GM12878 (cell line): ENCODE results near the gene JMJD7. TPM values are rescaled to one million over a fixed set of nuclear protein-coding genes. Genes with fewer than 3 reads are reported as not detected.

ENCODE experiments used
- ATAC-seq: fragments of 200-7000 bp; cut with Tn5 transposase; 3 replicates; pipeline ENCODE4 v1.9.1; 2020; ENCODE audit warnings: mild to moderate bottlenecking, moderate library complexity
- BruUV-seq: library from RNA; stranded (reverse); fragments of 400-500 nt; replicated peaks from 2 replicates; lab custom pipeline; 2021; lab: Mats Ljungman, UMichigan
- CTCF ChIA-PET: fragments of 300-600 bp; sonication (Branson Sonifier 250); formaldehyde crosslinking; extraction: SDS; loops from one replicate; lab custom pipeline; 2021; ENCODE audit warnings: inconsistent platforms; lab: Yijun Ruan, JAX
- POLR2A ChIA-PET: fragments of 350-600 bp; formaldehyde crosslinking; extraction: SDS; loops from one replicate; lab custom pipeline; 2021; ENCODE audit warnings: inconsistent platforms; lab: Charles Lee
- RAD21 ChIA-PET: fragments of 300-600 bp; sonication (Branson Sonifier 250); formaldehyde crosslinking; loops from one replicate; lab custom pipeline; 2023; ENCODE audit warnings: antibody characterized with exemption; ENCODE audit not compliant: unreplicated experiment; lab: Charles Lee
- SMC1A ChIA-PET: fragments of 300-600 bp; sonication (Branson Sonifier 250); formaldehyde crosslinking; loops from one replicate; lab custom pipeline; 2023; ENCODE audit not compliant: unreplicated experiment, uncharacterized antibody; lab: Charles Lee
- DNase-seq: peaks from one replicate; pipeline ENCODE4 v3.0.0-alpha.2; 2011; ENCODE audit warnings: low read depth, low spot score
- FAIRE-seq: peaks from 3 replicates; lab custom pipeline; 2011; peaks lifted over from hg19 to GRCh38; lab: Jason Lieb, UNC
- H2AFZ ChIP-seq: 2 replicates; pipeline ENCODE4 v1.6.0; 2011; ENCODE audit warnings: low read depth, low read length, control low read depth; ENCODE audit not compliant: control insufficient read depth
- H3K27ac ChIP-seq: 2 replicates; pipeline ENCODE4 v1.5.1; 2011; ENCODE audit warnings: control low read depth; ENCODE audit not compliant: control insufficient read depth, insufficient read depth
- H3K27me3 ChIP-seq, 2 experiments: replicated peaks in 1 of 2; 2 replicates each; pipeline versions ENCODE4 v1.6.0 to v1.6.1; 2011; ENCODE audit warnings: low read length in 1 of 2; ENCODE audit not compliant: control insufficient read depth in 2 of 2, insufficient read depth in 2 of 2
- H3K36me3 ChIP-seq, 2 experiments: 2 replicates each; pipeline ENCODE4 v1.5.1; 2011; ENCODE audit warnings: low read length in 1 of 2; ENCODE audit not compliant: control insufficient read depth in 2 of 2, insufficient read depth in 2 of 2
- H3K4me1 ChIP-seq: 2 replicates; pipeline ENCODE4 v1.6.1; 2011; ENCODE audit warnings: mild to moderate bottlenecking, low read length, moderate library complexity, mixed read lengths; ENCODE audit not compliant: control insufficient read depth, insufficient read depth
- H3K4me2 ChIP-seq: 2 replicates; pipeline ENCODE4 v1.6.0; 2011; ENCODE audit warnings: control low read depth; ENCODE audit not compliant: control insufficient read depth, insufficient read depth
- H3K4me3 ChIP-seq: fragments of 200-600 bp; sonication (generic); 2 replicates; pipeline ENCODE4 v1.5.1; 2016
- H3K79me2 ChIP-seq: 2 replicates; pipeline ENCODE4 v1.6.0; 2011; ENCODE audit warnings: low read length; ENCODE audit not compliant: control insufficient read depth, insufficient read depth
- H3K9ac ChIP-seq: 2 replicates; pipeline ENCODE4 v1.8.0; 2011; ENCODE audit warnings: low read length, control low read depth, mixed read lengths; ENCODE audit not compliant: control insufficient read depth, insufficient read depth
- H3K9me3 ChIP-seq: replicated peaks from 3 replicates; pipeline ENCODE4 v1.5.1; 2011; ENCODE audit warnings: mild to moderate bottlenecking, low read length; ENCODE audit not compliant: control insufficient read depth, insufficient read depth
- H4K20me1 ChIP-seq: 2 replicates; pipeline ENCODE4 v1.6.0; 2011; ENCODE audit not compliant: control insufficient read depth, insufficient read depth
- CHD1 ChIP-seq: IDR thresholded peaks from 2 replicates; pipeline ENCODE4 v1.6.1; 2012; ENCODE audit warnings: low read depth, low read length, improper control_type of control experiment
- MEF2B ChIP-seq: fragments of 450-650 bp; IDR thresholded peaks from 2 replicates; pipeline ENCODE4 v1.6.1; 2018; ENCODE audit warnings: mild to moderate bottlenecking, moderate library complexity; ENCODE audit not compliant: partially characterized antibody, poor library complexity, severe bottlenecking
- POLR2A ChIP-seq: IDR thresholded peaks from 2 replicates; pipeline ENCODE4 v1.6.1; 2011; ENCODE audit warnings: low read depth, mild to moderate bottlenecking, low read length
- RB1 ChIP-seq: fragments of 450-650 bp; formaldehyde crosslinking; IDR thresholded peaks from 2 replicates; pipeline ENCODE4 v1.6.1; 2017; ENCODE audit warnings: mild to moderate bottlenecking, borderline replicate concordance
- SMC3 ChIP-seq: IDR thresholded peaks from 2 replicates; pipeline ENCODE4 v1.6.1; 2011; ENCODE audit warnings: low read length, improper control_type of control experiment, borderline replicate concordance
- WGBS: methylation state at CpG from one replicate; pipeline ENCODE4 v1.1.6; 2016; ENCODE audit warnings: low lambda C conversion rate; ENCODE audit not compliant: insufficient replicate concordance, insufficient coverage; ENCODE audit errors: missing lambda C conversion rate; 5-methylcytosine and 5-hydroxymethylcytosine counted together
- in situ Hi-C: fragments of 300-500 bp; cut with MboI; formaldehyde crosslinking; loops from 9 replicates; pipeline ENCODE4 v1.14.3; 2018; ENCODE audit warnings: mixed read lengths
- intact Hi-C: fragments of 100-400 bp; cut with micrococcal nuclease; formaldehyde crosslinking; loops from one replicate; pipeline ENCODE4 v1.14.2; 2022; ENCODE audit not compliant: unreplicated experiment
- polyA plus RNA-seq, 11 experiments: library from polyadenylated mRNA; depleted of rRNA in 4 of 11; unstranded in 6 of 11; stranded (reverse) in 5 of 11; fragments of >200 nt; fragmentation: Nextera tagmentation in 4 of 11; fragmentation: Illumina TruSeq in 1 of 11; extraction: Ambion mirVana in 4 of 11; extraction: Trizol in 1 of 11; gene quantifications; 1 replicate in 1 of 11; 2 replicates in 10 of 11; pipeline versions ENCODE4 v1.2.1 to v1.2.3, GENCODE V29; 2011 to 2016; ENCODE audit warnings: inconsistent platforms in 2 of 11, missing spikeins in 2 of 11, low read depth in 1 of 11
- total RNA-seq, 4 experiments: library from RNA; depleted of rRNA in 3 of 4; stranded (reverse); fragments of >200 nt in 3 of 4; fragmentation: Illumina TruSeq in 1 of 4; extraction: Trizol in 1 of 4; gene quantifications; 2 replicates each; pipeline versions ENCODE4 v1.2.1 to v1.2.3, GENCODE V29; 2013 to 2021
- TF ChIP-seq, protein P1 (sequence below): fragments of 450-650 bp; IDR thresholded peaks from 2 replicates; pipeline ENCODE4 v1.6.1; 2017; ENCODE audit warnings: borderline replicate concordance
- TF ChIP-seq, protein P2 (sequence below): IDR thresholded peaks from 2 replicates; pipeline ENCODE4 v1.6.1; 2011; ENCODE audit warnings: low read depth, mild to moderate bottlenecking, low read length, moderate library complexity, borderline replicate concordance; ENCODE audit errors: extremely low read depth
- TF ChIP-seq, protein P3 (sequence below): fragments of 450-650 bp; IDR thresholded peaks from 2 replicates; pipeline ENCODE4 v1.6.1; 2014; ENCODE audit warnings: mild to moderate bottlenecking
- TF ChIP-seq, protein P4 (sequence below): fragments of 150-350 bp; IDR thresholded peaks from 2 replicates; pipeline ENCODE4 v1.6.1; 2014; ENCODE audit warnings: mild to moderate bottlenecking, low read depth, low read length

The JMJD7 gene
- total and polyA plus RNA-seq, 10 of the 15 experiments (the other 5 are each of a cell fraction or from before 2014, with no cell fraction given): 0.79 to 12.2 (median 6.5) TPM

DNA sequence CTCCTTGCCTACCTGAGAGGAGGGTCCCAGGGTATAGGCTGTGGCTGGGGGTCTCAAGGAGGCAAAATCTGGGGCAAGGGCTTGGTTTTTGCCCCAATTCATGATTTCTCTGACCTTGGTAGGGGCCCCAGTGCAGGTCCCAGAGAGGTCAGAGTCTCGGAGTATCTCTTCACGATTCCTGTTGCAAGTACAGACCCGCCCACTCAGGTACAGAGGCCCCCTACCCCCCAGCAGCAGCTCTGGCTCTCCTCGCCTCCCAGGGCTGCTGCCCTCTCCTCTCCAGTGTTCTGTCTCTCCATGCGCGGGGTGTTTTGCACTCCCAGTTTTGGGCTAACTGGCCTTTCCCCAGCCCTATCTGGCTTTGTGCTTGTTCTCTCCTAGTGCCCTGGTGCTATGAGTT lies 5.4 kb upstream of the JMJD7 start:
- no peak for FAIRE-seq
- H2AFZ ChIP-seq: no peak overlapping the region
- no peaks in the 10 kb centered on the region for H3K27me3 ChIP-seq
- H3K9me3 ChIP-seq: no peaks in the 10 kb centered on the region
- no peak for DNase-seq
- no peak overlapping the region for H3K4me2 ChIP-seq
- no TSS peak for BruUV-seq
- no peaks in the 10 kb centered on the region; the same call in 1 of the 2 replicates for H4K20me1 ChIP-seq
- no peak overlapping the region for H3K27ac ChIP-seq
- H3K4me1 ChIP-seq: no peaks in the 10 kb centered on the region
- H3K36me3 ChIP-seq: peaks cover 6 to 14% of the 10 kb centered on the region in 2 experiments; a peak in 3 of 4 replicates
- 92% methylated on average over 6 of the region's 6 CpGs for WGBS
- H3K4me3 ChIP-seq: no peak overlapping the region
- no peak for TF ChIP-seq MEF2B
- TF ChIP-seq RB1: no peak
- TF ChIP-seq, protein P1, sequence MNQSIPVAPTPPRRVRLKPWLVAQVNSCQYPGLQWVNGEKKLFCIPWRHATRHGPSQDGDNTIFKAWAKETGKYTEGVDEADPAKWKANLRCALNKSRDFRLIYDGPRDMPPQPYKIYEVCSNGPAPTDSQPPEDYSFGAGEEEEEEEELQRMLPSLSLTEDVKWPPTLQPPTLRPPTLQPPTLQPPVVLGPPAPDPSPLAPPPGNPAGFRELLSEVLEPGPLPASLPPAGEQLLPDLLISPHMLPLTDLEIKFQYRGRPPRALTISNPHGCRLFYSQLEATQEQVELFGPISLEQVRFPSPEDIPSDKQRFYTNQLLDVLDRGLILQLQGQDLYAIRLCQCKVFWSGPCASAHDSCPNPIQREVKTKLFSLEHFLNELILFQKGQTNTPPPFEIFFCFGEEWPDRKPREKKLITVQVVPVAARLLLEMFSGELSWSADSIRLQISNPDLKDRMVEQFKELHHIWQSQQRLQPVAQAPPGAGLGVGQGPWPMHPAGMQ: no peak
- TF ChIP-seq, protein P2, sequence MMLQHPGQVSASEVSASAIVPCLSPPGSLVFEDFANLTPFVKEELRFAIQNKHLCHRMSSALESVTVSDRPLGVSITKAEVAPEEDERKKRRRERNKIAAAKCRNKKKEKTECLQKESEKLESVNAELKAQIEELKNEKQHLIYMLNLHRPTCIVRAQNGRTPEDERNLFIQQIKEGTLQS: no peak
- no peak for TF ChIP-seq SMC3
- TF ChIP-seq CHD1: no peak
- TF ChIP-seq, protein P3, sequence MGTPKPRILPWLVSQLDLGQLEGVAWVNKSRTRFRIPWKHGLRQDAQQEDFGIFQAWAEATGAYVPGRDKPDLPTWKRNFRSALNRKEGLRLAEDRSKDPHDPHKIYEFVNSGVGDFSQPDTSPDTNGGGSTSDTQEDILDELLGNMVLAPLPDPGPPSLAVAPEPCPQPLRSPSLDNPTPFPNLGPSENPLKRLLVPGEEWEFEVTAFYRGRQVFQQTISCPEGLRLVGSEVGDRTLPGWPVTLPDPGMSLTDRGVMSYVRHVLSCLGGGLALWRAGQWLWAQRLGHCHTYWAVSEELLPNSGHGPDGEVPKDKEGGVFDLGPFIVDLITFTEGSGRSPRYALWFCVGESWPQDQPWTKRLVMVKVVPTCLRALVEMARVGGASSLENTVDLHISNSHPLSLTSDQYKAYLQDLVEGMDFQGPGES: no peak
- no peak for TF ChIP-seq POLR2A
- TF ChIP-seq, protein P4, sequence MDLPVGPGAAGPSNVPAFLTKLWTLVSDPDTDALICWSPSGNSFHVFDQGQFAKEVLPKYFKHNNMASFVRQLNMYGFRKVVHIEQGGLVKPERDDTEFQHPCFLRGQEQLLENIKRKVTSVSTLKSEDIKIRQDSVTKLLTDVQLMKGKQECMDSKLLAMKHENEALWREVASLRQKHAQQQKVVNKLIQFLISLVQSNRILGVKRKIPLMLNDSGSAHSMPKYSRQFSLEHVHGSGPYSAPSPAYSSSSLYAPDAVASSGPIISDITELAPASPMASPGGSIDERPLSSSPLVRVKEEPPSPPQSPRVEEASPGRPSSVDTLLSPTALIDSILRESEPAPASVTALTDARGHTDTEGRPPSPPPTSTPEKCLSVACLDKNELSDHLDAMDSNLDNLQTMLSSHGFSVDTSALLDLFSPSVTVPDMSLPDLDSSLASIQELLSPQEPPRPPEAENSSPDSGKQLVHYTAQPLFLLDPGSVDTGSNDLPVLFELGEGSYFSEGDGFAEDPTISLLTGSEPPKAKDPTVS: no peak
- ATAC-seq: no peak
- ChIA-PET SMC1A (no interaction called here), RAD21 (no interaction called here), CTCF (no interaction called here), POLR2A (no interaction called here)
- H3K79me2 ChIP-seq: no peaks in the 10 kb centered on the region
- in situ Hi-C loops (no loop called here), intact Hi-C loops (no loop called here)
- no peak overlapping the region for H3K9ac ChIP-seq
